Medulla oblongata (tissue), 1 donor: ENCODE measurements around the gene PCDHB9.
A peak's percentile ranks its signal among the peaks of the same experiment; 100 is the strongest.
"Not testable (repeated sequence)": the region's sequence is repeated elsewhere in the genome, so short reads cannot be mapped to it uniquely, and the experiment has no call there.

Source experiments
- DNase-seq: peaks from one replicate; pipeline ENCODE4 v3.0.0-alpha.2; 2015; ENCODE audit errors: extremely low spot score

The PCDHB9 gene

DNA sequence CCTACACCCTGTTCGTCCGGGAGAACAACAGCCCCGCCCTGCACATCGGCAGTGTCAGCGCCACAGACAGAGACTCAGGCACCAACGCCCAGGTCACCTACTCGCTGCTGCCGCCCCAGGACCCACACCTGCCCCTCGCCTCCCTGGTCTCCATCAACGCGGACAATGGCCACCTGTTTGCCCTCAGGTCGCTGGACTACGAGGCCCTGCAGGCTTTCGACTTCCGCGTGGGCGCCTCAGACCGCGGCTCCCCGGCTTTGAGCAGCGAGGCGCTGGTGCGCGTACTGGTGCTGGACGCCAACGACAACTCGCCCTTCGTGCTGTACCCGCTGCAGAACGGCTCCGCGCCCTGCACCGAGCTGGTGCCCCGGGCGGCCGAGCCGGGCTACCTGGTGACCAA lies 1.7 kb downstream of the PCDHB9 start:
- not testable (repeated sequence) for DNase-seq

DNA sequence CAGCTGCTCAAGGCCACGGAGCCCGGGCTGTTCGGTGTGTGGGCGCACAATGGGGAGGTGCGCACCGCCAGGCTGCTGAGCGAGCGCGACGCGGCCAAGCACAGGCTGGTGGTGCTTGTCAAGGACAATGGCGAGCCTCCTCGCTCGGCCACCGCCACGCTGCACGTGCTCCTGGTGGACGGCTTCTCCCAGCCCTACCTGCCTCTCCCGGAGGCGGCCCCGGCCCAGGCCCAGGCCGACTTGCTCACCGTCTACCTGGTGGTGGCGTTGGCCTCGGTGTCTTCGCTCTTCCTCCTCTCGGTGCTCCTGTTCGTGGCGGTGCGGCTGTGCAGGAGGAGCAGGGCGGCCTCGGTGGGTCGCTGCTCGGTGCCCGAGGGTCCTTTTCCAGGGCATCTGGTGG lies 2.2 kb downstream of the PCDHB9 start:
- DNase-seq = not testable (repeated sequence)

DNA sequence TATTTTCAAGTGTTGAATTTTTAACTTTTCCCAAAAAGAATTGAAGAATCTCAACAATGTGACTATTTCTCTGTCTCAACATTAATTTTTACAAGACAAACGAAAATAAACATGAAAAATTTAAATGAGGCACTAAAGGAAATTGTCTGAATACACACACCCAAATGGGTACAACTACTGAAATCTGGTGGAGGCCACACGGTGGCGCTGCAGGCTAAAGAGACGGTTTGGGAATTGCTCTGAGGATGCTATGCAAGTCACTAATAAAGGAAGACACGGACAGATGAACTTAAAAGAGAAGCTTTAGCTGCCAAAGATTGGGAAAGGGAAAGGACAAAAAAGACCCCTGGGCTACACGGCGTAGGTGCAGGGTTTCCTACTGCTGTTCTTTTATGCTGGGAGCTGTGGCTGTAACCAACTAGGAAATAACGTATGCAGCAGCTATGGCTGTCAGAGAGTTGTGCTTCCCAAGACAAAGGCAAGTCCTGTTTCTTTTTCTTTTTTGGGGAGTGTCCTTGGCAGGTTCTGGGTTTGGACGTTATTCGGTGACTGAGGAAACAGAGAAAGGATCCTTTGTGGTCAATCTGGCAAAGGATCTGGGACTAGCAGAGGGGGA lies 5.3 kb downstream of the PCDHB9 start, which contains the start of gene PCDHB10:
Gene PCDHB10, plus strand, starts transcription at position 244 of the 616 bp plus-strand sequence. Its CDS starts 200 bp downstream, at position 444.
- peak; percentile 40 for DNase-seq

DNA sequence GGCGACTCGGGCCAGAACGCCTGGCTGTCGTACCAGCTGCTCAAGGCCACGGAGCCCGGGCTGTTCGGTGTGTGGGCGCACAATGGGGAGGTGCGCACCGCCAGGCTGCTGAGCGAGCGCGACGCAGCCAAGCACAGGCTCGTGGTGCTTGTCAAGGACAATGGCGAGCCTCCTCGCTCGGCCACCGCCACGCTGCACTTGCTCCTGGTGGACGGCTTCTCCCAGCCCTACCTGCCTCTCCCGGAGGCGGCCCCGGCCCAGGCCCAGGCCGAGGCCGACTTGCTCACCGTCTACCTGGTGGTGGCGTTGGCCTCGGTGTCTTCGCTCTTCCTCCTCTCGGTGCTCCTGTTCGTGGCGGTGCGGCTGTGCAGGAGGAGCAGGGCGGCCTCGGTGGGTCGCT lies 7.4 kb downstream of the PCDHB9 start:
- DNase-seq = not testable (repeated sequence)

DNA sequence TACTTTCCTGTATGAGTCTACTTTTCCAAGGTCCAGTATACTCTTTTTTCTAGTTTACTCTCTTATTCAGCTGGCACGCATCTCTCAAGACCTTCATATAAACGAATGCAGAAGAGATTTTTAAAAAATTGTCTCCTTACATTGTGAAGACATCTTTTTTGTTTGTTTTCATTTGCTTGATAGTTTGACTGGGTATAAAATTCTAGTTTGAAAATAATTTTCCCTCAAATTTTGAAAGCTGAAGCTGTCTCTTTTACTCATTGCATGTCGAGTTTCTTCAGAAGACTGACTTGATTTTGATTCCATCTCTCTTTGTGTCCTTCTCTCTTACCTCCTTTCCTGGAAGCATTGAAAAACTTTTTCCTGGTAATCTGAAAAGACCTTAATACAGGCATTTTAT lies 9.4 kb downstream of the PCDHB9 start:
- no peak for DNase-seq

DNA sequence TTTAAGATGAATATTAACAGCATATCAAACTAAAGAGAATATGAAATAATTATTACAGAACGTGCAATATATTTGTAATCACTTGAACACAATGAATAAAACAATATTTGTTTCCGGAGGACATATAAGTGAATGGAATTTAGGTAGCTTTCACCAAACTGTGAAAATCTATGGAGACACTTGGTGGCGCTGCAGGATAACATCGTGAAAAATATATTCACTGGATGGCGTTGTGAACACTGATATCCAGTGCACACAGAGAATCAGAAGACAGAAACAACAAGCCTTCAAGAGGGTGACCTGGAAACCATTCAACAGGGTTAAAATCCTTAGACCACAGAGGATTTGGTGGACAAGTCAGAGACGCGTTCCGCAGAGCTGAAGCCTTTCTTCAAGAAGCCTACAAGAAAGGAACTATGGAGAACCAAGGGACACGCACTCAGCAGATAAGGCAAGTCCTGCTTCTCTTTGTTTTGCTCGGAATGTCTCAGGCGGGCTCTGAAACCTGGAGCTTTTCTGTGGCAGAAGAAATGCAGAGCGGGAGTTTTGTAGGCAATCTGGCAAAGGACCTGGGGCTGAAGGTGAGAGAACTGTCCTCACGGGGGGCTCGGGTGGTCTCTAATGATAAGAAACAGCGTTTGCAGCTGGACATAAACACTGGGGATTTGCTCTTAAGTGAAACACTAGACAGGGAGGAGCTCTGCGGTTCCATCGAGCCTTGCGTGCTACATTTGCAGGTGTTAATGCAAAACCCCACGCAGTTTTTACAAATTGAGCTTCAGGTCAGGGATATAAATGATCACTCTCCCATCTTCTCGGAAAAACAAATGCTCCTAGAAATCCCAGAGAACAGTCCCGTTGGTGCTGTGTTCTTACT lies 12.6 kb downstream of the PCDHB9 start, which contains the start of gene PCDHB11:
Gene PCDHB11, plus strand, starts transcription at position 269 of the 877 bp plus-strand sequence. Its CDS starts 148 bp downstream, at position 417.
- no peak for DNase-seq

DNA sequence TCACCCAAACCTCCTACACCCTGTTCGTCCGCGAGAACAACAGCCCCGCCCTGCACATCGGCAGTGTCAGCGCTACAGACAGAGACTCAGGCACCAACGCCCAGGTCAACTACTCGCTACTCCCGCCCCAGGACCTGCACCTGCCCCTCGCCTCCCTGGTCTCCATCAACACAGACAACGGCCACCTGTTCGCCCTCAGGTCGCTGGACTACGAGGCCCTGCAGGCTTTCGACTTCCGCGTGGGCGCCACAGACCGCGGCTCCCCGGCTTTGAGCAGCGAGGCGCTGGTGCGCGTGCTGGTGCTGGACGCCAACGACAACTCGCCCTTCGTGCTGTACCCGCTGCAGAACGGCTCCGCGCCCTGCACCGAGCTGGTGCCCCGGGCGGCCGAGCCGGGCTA lies 14.2 kb downstream of the PCDHB9 start:
- not testable (repeated sequence) for DNase-seq

DNA sequence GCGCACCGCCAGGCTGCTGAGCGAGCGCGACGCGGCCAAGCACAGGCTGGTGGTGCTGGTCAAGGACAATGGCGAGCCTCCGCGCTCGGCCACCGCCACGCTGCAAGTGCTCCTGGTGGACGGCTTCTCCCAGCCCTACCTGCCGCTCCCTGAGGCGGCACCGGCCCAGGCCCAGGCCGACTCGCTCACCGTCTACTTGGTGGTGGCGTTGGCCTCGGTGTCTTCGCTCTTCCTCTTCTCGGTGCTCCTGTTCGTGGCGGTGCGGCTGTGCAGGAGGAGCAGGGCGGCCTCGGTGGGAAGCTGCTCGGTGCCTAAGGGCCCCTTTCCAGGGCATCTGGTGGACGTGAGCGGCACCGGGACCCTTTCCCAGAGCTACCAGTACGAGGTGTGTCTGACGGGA lies 14.7 kb downstream of the PCDHB9 start:
- DNase-seq = not testable (repeated sequence)

DNA sequence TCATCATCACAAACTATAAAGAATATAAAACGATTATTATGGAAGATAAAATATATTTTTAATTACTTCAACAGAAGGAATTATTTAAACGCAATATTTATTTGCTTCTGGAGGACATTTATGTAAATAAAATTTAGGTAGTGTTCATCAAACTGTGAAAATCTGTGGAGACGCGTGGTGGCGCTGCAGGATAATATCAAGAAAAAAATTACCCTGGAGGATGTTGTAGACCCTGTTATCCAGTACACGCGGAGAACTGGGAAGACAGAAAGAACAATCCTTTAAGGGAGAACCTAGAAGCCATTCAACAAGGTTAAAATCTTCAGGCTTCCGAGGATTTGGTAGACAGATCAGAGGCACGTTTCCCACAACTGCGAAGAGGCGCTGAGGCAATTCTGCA lies 21.5 kb downstream of the PCDHB9 start, which contains the start of gene PCDHB12:
Gene PCDHB12, plus strand, starts transcription at position 242 of the 400 bp plus-strand sequence. CDS start 189 bp downstream, outside the sequence.
- peak; percentile 14 for DNase-seq

DNA sequence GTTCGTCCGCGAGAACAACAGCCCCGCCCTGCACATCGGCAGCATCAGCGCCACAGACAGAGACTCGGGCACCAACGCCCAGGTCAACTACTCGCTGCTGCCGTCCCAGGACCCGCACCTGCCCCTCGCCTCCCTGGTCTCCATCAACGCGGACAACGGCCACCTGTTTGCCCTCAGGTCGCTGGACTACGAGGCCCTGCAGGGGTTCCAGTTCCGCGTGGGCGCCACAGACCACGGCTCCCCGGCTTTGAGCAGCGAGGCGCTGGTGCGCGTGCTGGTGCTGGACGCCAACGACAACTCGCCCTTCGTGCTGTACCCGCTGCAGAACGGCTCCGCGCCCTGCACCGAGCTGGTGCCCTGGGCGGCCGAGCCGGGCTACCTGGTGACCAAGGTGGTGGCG lies 23.3 kb downstream of the PCDHB9 start:
- DNase-seq = not testable (repeated sequence)

DNA sequence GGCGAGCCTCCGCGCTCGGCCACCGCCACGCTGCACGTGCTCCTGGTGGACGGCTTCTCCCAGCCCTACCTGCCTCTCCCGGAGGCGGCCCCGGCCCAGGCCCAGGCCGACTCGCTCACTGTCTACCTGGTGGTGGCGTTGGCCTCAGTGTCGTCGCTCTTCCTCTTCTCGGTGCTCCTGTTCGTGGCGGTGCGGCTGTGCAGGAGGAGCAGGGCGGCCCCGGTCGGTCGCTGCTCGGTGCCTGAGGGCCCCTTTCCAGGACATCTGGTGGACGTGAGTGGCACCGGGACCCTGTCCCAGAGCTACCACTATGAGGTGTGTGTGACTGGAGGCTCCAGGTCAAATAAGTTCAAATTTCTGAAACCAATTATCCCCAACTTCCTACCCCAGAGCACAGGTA lies 23.9 kb downstream of the PCDHB9 start:
- DNase-seq = not testable (repeated sequence)

DNA sequence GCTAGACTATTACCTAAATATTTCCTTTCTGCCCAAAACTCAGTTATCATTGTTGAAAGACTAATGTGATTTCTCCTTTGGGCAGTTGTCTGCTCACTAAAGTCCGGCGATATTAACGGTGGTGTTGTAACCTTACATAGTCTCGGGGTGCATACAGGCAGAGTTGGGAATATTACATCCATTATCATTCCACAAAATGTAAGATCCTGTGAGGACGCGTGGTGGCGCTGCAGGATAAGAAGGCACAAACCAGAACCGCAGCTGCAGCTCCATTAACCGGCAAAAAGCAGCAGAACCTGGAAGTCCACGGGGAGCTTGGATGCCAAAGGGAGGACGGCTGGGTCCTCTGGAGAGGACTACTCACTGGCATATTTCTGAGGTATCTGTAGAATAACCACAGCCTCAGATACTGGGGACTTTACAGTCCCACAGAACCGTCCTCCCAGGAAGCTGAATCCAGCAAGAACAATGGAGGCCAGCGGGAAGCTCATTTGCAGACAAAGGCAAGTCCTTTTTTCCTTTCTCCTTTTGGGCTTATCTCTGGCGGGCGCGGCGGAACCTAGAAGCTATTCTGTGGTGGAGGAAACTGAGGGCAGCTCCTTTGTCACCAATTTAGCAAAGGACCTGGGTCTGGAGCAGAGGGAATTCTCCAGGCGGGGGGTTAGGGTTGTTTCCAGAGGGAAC lies 26.8 kb downstream of the PCDHB9 start, which contains the start of gene PCDHB13:
Gene PCDHB13, plus strand, starts transcription at position 264 of the 684 bp plus-strand sequence. Its CDS starts 205 bp downstream, at position 469.
- DNase-seq = peak; percentile 21

DNA sequence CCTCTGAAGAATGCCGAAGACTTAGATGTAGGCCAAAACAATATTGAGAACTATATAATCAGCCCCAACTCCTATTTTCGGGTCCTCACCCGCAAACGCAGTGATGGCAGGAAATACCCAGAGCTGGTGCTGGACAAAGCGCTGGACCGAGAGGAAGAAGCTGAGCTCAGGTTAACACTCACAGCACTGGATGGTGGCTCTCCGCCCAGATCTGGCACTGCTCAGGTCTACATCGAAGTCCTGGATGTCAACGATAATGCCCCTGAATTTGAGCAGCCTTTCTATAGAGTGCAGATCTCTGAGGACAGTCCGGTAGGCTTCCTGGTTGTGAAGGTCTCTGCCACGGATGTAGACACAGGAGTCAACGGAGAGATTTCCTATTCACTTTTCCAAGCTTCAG lies 27.6 kb downstream of the PCDHB9 start:
- DNase-seq = not testable (repeated sequence)

DNA sequence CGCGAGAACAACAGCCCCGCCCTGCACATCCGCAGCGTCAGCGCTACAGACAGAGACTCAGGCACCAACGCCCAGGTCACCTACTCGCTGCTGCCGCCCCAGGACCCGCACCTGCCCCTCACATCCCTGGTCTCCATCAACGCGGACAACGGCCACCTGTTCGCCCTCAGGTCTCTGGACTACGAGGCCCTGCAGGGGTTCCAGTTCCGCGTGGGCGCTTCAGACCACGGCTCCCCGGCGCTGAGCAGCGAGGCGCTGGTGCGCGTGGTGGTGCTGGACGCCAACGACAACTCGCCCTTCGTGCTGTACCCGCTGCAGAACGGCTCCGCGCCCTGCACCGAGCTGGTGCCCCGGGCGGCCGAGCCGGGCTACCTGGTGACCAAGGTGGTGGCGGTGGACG lies 28.5 kb downstream of the PCDHB9 start:
- not testable (repeated sequence) for DNase-seq

DNA sequence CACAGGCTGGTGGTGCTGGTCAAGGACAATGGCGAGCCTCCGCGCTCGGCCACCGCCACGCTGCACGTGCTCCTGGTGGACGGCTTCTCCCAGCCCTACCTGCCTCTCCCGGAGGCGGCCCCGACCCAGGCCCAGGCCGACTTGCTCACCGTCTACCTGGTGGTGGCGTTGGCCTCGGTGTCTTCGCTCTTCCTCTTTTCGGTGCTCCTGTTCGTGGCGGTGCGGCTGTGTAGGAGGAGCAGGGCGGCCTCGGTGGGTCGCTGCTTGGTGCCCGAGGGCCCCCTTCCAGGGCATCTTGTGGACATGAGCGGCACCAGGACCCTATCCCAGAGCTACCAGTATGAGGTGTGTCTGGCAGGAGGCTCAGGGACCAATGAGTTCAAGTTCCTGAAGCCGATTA lies 29.1 kb downstream of the PCDHB9 start:
- not testable (repeated sequence) for DNase-seq

DNA sequence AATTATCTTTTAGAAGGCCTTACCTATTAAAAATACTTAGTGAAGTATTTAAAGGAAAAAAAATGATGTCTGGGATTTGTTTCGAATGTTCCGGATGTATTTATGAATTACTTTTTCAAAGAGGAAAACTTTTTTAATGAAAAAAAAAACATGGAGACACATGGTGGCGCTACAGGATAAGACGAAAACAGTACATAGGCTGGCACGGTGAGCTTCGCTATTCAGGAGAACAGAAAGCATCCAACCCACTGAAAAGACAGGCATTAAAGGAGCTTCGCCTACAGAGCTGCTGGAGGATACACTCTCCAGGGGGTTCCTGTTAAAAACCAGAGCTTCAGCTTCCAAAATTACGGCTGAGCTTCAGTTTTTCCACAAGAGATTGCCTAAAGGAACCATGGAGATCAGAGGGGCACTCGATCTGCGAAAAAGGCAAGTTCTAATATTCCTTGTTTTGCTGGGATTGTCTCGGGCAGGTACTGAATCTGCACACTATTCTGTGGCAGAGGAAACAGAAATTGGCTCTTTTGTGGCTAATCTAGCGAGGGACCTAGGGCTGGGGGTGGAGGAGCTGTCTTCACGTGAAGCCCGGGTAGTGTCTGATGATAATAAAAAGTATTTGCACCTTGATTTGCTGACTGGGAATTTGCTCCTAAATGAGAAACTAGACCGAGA lies 36.3 kb downstream of the PCDHB9 start, which contains the start of gene PCDHB14:
Gene PCDHB14, plus strand, starts transcription at position 232 of the 672 bp plus-strand sequence. Its CDS starts 163 bp downstream, at position 395.
- DNase-seq = peak; percentile 9

DNA sequence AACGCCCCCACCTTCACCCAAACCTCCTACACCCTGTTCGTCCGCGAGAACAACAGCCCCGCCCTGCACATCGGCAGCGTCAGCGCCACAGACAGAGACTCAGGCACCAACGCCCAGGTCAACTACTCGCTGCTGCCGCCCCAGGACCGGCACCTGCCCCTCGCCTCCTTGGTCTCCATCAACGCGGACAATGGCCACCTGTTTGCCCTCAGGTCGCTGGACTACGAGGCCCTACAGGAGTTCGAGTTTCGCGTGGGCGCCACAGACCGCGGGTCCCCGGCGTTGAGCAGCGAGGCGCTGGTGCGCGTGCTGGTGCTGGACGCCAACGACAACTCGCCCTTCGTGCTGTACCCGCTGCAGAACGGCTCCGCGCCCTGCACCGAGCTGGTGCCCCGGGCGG lies 37.9 kb downstream of the PCDHB9 start:
- DNase-seq = not testable (repeated sequence)

DNA sequence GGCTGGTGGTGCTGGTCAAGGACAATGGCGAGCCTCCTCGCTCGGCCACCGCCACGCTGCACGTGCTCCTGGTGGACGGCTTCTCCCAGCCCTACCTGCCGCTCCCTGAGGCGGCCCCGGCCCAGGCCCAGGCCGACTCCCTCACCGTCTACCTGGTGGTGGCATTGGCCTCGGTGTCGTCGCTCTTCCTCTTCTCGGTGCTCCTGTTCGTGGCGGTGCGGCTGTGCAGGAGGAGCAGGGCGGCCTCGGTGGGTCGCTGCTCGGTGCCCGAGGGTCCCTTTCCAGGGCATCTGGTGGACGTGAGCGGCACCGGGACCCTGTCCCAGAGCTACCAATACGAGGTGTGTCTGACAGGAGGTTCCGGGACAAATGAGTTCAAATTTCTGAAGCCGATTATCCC lies 38.5 kb downstream of the PCDHB9 start:
- not testable (repeated sequence) for DNase-seq

DNA sequence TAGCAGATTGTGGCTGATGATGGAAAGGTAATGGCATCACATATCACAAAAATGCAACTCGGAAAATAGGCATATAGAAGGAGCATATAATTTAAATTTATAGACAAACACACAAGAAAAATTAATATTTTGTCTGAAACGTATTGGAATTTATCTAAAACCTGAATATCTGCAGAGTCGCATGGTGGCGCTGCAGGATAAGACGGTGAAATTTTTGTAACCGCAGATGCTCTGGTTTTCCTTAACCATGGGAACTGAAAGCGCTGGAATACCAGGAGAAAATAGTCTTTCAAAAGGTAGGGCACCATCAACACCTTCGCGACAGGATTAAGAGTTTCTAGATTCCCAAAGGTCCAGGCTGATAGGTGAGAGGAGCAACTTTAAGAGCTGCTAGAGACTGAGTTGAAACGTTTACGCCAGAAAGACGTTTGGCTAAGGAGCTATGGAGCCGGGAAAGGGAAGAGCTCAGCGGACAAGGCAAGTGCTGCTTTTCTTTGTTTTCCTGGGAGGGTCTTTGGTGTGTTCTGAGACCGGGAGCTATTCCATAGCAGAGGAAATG lies 47.2 kb downstream of the PCDHB9 start:
- DNase-seq = no peak

DNA sequence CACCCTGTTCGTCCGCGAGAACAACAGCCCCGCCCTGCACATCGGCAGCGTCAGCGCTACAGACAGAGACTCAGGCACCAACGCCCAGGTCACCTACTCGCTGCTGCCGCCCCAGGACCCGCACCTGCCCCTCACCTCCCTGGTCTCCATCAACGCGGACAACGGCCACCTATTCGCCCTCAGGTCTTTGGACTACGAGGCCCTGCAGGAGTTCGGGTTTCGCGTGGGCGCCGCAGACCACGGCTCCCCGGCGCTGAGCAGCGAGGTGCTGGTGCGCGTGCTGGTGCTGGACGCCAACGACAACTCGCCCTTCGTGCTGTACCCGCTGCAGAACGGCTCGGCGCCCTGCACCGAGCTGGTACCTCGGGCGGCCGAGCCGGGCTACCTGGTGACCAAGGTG lies 49.0 kb downstream of the PCDHB9 start:
- not testable (repeated sequence) for DNase-seq
